CD1c-positive myeloid dendritic cell (primary cell): ENCODE data around the gene TNKS1BP1.

Experiments
- DNase-seq: peaks from one replicate; pipeline ENCODE4 v3.0.0-alpha.2; 2016; ENCODE audit errors: extremely low spot score

TNKS1BP1 gene

GRCh38 chr11:57254631-57255030, 70.1 kb downstream of the TNKS1BP1 start:
- DNase-seq, result no peak

DNA sequence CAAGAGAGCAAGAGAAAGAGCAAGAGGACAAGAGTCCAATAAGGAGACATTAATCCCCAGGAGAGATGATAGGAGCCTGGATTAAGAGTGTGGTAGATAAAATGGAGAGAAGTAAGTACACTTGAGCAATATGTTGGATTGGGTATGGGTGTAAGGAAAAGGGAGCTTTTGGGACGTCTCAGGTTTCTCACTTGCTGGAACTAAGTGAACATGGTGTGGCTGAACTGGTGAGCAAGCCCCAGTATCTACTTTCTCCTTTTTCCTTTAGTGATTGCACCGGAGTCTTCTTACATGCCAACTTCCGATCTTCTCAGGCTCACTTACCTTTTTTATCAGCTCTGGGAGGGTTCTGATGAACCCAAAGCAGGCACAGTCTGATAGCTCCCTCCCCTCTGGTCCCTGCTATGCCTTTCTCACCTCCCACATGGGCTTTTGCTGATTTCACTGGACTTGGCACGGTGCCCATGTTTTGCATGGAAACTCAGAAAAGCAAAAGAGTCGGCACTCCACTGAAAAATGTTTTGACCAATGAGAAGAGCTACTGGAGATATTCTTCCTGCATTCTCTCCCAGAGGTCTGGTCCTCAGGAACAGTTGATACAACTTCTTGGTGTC, 73.2 kb downstream of the TNKS1BP1 start:
- peak; percentile 13 for DNase-seq

DNA sequence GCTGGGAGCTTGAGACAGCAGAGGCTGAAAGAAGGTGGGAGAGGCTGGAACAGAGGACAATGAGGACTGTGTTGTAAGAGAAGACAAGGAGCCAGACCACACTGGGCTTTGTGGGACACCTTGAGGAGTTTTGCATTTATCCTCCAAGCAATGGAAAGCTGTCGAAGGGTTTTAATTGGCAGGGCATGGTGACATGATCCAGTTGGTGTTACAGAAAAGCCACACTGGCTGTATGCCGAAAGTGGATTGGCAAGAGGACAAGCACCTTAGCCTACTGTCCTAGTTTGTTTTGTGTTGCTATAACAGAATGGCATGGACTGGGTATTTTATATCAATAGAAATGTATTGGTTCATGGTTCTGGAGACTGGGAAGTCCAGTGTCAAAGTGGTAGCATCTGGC, 73.7 kb downstream of the TNKS1BP1 start:
- no peak for DNase-seq
